DMS114 treated with DMSO at 0.1 percent for 48 hours (cell line): ENCODE data around the gene HSF4.

ENCODE experiments used
- DNase-seq: peaks from one replicate; lab custom pipeline; 2025; ENCODE audit not compliant: unreplicated experiment; lab: John Stamatoyannopoulos, UW

HSF4 gene

DNA sequence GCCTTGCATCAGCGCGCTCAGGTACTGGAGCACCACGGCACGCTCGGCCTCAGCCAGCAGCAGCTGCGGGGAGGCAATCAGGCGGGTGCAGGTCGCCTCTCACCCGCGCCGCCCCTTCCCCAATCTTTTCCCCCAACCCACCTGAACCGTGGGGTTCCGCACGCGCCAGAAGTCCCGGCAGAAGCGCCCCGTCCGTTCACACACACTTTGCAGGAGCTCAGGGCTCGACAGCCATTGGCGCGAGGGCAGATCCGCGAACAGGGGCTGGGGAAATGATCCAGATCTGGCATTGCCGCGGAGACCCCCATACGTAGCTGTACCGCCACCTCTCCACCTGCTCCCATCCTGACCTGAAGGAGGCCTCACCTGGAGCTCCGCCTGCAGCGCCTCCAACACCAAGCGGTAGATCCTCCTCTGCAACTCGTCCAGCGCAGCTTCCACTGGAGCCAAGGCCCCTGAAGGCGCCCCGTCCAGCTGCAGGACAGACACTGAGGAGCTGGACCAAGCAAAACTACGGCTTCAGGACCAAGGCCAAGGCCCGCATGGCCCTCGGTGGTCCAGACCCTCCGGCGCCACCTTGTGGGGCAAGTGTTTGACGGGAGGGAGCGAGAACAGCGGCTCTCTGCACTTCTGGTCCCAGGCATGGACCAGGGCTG, 20.6 kb downstream of the HSF4 start:
- DNase-seq = peak; percentile 71

DNA sequence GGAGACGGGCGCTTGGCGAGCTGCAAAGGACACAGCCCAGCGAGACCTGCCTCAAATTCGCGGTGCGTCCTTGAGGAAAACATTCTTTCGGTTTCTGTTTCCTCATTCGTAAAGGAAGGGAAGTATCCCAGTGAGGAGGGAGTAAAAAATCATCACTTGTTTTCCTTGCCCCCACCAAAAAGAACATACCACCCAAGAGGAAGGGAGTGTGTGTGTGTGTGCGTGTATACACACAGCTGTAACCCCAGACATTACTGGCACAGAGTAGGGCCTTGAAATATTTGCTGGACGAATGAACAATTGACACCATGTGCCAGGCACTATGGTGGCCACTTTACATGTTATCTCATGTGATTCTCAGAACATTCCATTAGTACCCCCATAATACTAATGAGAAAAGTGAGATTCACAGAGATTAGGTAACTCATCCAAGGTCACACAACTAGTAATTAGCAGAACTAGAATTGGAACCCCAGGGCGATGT, 21.1 kb downstream of the HSF4 start:
- DNase-seq = no peak

DNA sequence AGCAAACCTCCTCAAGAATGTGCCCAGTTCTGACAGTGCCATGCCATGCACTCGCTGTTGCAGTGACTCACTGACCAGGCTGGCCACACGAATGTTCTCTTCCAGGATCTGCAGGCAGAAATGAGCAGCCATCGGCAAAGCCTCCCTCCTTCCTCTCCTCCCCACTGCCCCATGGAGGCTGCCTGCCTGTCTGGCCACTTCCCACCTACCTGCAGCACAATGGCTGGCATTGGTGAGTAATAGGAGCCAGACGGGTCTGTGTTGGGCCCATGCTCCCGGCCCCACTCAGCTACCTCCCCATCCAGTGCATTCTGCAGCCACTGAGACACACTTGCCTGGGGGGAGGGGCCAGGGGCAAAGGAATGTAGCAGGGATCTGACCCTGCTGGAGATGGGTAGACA, 22.0 kb downstream of the HSF4 start:
- DNase-seq = no peak

DNA sequence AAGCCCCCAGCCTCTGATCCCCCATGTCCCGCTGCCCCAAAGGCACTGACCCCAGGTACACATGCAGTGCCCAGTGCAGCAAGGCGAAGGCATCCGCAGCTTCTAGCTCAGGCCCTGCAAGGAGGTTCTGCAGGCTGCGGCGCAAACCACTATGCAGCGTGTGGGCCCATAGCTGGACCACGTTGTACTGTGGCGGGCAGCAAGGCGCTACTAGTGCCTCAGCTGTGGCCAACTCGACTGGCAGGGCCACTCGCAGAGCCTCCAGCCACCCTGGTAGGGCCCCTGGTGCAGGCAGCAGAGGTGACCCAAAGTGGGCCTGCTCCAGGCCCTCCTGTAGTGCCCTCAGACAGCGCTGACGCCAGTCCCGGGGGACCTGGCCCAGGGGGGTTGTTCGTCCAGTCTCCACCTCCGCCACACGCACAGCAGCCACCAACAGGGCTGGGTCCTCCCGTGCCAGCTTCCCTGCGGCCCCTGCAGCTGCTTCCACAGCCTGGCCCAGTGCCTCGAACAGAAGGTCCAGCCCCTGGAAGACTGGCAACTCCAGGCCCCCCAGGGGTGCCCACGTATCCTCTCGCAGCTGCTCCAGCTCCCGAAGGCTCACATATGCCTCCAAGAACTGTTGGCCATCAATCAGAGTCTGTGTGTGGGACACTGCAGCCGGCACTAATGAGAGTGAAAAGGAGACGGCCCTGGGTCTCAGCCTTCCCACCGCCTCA, 22.8 kb downstream of the HSF4 start:
- DNase-seq = no peak

- DNase-seq = no peak
Measured at GRCh38 chr16:67188323-67188722, 23.8 kb downstream of the HSF4 start.

GRCh38 chr16:67188798-67189197, 24.3 kb downstream of the HSF4 start:
- DNase-seq = no peak

DNA sequence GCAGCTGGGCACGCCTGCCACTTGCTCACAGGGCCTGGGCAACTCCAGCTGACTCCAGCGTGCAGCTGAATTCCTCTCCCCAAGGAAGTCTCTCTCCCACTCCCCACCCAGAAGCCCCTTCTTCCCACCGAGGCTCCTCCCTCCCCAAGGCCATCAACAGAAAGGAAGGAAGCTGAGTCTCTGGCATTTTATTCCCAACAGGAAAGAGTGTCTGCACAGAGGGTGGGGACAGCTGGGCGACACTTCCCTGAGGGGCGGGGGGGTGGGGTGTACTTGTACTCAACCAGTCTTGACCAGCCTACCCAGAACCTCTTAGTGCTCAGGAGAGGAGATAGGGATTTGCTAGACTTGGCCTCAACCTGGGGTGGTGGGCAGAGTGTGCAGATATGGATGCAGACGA, 25.5 kb downstream of the HSF4 start, which contains the start of gene EXOC3L1:
TSS of gene EXOC3L1 (minus strand) at position 96 of the 400 bp plus-strand sequence. CDS start 460 bp downstream, outside the sequence.
- DNase-seq = no peak

DNA sequence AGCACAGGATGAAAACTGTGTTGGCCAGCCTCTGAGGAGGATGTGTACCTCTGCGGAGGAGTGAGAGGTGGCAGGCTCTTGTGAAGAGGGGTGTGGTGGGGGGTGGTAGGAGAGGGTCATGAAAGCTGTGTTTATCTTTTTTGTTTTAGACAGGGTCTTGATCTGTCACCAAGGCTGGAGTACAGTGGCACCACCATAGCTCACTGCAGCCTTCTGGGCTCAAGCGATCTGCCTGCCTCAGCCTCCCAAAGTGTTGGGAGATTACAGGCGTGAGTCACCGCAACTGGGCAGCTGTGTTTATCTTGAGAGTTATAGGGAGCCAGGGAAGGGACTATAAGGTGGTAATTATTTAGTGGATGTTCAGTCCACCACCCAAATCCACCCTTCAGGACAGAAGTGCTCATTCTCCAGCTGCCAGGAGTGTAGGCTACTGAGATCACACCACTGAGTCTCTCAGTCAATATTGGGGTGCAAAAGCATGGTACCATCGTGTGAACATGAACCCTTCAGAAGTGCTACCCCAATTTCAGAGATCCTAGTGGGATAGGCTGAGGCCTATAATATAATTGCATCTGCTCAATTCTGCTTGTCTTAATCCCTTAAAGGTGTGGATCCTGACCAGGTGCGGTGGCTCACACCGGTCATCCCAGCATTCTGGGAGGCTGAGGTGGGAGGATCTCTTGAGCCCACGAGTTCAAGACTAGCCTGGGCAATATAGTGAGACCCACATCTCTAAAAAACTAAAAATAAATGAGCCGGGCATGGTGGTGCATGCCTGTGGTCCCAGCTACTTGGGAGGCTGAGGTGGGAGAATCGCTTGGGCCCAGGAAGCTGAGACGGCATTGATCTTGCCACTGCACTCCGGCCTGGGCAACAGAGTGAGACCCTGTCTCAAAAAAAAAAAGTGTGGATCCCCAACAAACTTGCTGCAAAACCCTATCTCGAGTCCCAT, 26.2 kb downstream of the HSF4 start:
- no peak for DNase-seq

DNA sequence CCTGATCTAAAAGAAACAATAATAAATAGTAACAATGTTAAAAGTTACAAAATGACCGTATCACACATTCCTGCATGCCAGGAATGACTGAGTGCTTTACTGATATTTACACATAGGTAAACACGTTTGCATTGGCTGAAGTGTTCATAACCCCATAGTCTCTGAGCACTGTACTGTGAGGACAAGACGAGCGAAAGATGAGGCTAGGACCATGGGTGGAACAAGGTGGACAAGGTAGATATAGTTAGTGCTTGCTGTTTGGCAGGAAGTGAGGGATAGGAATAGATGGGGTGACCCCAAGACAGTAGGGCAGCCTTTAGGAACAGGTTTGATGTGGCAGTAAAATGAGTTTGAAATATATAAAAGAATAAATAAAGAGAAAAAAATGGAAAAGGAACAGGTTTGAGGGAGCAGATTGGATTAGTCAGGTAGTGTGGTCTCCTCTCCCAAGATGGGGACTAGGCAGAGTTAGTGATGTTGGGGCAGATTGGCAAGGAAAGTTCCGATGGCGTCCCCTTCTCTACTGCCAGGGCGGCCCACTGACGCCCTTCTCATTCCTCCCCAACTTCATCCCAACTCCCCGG, 27.0 kb downstream of the HSF4 start:
- no peak for DNase-seq

DNA sequence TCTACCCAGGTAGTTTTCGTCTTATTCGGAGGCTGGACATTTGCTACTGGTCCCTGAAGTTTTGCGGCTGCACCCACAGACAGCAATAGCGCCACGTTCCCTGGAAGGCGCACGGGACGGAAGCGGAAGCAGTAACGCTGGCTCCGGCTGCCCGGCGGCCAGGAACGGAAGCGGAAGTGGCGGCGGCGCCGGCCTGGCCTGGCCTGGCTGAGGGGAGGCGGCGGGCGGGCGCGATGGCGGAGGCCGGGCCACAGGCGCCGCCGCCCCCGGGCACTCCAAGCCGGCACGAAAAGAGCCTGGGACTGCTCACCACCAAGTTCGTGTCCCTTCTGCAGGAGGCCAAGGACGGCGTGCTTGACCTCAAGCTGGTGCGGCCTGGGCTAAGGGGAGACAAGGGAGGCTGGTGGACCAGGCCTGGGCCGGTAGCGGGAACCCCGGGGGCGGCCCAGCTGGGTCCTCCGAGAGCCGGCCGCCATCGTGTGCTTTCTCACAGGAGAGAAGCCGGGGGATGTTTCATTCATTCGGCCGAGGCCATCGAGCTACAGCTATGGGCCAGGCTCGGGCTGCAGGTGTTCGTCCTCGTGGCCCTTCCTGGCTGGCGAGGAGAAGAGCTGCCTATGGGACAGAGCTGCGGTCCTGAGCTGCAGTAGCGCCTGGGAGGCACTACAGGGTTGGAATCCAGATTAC, 27.6 kb downstream of the HSF4 start, which contains the start of gene E2F4:
TSS of gene E2F4 (plus strand) at position 161 of the 687 bp plus-strand sequence. CDS start at position 234, 73 bp downstream.
- DNase-seq = peak; percentile 88

DNA sequence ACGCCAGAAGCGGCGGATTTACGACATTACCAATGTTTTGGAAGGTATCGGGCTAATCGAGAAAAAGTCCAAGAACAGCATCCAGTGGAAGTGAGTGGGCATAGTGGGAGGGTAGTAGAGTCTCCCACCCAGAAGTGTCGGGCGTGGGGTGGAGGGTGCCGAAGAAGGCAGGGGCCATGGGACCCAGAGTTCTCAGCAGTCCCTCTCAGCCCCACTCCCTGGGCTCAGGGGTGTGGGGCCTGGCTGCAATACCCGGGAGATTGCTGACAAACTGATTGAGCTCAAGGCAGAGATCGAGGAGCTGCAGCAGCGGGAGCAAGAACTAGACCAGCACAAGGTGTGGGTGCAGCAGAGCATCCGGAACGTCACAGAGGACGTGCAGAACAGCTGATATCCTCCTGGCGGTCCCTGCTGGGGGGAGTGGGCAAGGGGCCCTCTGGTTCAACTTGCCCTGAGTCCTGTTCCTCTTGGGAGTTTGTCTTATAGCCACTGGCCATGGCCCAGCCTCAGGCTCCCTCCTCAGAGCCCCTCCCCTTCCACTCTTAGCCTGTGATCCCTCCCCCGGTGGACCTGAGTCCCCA, 28.3 kb downstream of the HSF4 start:
- no peak for DNase-seq

GRCh38 chr16:67193536-67193935, 29.0 kb downstream of the HSF4 start:
- DNase-seq = no peak

GRCh38 chr16:67194260-67194659, 29.7 kb downstream of the HSF4 start:
- no peak for DNase-seq

DNA sequence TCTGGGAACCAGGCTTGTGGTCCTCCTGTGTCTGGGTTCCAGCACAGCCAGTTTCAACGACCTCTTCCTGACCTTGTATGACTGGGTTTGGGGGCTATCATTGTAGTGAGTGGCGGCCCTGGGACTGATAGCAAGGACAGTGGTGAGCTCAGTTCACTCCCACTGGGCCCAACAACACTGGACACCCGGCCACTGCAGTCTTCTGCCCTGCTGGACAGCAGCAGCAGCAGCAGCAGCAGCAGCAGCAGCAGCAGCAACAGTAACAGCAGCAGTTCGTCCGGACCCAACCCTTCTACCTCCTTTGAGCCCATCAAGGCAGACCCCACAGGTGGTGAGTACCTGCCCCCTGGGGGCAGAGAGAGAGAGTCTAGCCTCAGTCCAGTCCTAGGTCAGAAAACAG, 31.1 kb downstream of the HSF4 start:
- DNase-seq = no peak

DNA sequence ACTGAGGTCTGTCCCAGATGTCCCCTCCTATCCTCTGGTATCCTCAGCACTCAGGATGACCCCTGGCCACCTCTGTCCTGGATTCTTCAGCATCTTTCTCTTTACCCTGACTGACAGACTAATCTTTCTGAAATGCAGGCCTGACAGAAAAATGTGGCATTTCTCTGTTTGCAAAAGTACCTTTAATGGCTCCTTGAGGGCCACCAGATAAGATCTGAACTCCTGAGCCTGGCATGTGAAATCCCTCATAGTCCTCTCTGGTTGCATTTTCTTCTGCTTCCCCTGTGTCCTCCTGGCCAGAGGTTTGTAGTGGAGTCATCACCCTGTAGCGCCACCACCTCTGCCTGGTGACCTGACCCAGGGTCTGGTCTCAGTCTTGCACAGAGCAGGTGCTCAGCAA, 32.3 kb downstream of the HSF4 start:
- DNase-seq = no peak

DNA sequence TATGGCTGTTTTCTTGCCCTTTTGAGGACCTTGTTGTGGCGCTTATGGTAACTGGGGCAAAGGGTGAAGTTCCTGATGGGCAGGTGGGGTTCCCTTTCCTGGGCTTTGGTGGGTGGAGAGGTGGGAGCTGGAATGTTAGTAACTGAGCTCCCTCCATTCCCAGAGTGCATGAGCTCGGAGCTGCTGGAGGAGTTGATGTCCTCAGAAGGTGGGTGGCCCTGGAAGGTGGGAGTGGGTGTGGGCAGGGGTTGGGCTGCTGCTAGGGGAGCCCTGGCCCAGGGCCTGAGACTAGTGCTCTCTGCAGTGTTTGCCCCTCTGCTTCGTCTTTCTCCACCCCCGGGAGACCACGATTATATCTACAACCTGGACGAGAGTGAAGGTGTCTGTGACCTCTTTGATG, 33.2 kb downstream of the HSF4 start:
- no peak for DNase-seq

DNA sequence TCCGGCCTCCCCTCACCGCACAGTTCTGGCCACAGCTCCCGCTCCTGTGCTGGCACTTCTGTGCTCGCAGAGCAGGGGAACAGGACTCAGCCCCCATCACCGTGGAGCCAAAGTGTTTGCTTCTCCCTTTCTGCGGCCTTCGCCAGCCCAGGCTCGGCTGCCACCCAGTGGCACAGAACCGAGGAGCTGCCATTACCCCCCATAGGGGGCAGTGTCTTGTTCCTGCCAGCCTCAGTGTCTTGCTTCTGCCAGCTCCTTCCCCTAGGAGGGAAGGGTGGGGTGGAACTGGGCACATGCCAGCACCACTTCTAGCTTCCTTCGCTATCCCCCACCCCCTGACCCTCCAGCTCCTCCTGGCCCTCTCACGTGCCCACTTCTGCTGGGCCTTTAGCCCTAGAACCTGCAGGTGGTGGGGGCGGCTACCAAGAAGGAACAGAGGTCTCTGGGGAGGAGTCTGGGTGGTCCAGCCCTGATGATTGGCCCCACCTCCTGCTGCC, 33.7 kb downstream of the HSF4 start:
- DNase-seq = peak; percentile 17

DNA sequence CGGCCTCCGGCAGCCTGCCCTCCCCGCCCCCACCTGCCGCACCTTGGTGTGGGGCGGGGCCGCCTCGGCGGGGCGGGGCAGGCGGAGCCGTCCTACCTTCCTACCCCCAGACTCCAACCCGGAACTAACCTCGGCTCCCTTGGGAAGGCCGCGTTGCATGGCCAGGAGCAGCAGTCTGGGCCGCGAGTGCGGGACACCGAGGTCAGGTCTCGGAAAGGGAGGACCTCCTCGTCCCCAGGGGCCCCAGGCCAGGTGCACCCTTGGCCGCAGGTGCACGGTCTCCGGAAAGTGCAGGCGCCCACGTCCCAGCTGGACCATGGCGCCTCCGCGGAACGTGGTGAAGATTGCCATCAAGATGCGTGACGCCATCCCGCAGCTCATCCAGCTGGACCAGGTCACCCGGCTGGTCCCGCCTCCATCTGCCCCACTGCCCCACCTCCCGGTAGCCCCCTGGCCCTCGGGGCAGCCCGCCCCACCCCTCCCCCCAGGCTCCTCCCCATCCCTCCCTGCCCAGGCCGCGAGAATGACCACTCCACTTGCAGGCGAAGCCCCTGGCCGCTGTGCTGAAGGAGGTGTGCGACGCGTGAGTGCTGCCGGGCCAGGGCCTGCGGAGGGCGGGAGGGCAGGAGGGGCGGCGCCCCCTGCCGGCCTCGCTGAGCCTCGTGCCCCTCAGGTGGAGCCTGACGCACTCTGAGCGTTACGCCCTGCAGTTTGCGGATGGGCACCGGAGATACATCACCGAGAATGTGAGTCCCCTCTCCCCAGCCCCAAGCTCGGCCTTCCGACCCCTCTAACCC, 34.7 kb downstream of the HSF4 start, which contains the start of gene ELMO3:
TSS of gene ELMO3 (plus strand) at position 121 of the 797 bp plus-strand sequence. CDS start at position 317, 196 bp downstream.
- no peak for DNase-seq

DNA sequence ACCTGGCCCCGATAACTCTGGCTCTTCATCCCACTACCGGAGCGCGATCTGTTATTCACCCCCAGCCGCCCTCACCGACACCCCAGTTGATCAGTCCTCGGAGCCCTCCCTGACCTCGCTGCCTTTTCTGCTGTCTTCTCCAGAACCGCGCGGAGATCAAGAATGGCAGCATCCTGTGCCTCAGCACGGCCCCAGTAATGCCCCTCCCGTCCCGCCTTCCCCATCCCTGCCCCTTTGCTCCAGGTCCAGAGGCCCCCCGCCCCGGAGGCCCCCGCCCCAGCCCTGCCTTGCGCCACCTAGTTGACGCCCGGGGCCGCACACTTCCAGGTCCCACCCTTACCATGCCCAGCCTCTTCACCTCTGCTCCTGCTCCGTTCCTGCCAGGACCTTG, 35.3 kb downstream of the HSF4 start:
- no peak for DNase-seq
